Endothelial cell of umbilical vein (primary cell): ENCODE data around the gene TRIM71. TPM values are rescaled to one million over a fixed set of nuclear protein-coding genes. Genes with fewer than 3 reads are reported as not detected.

Experiments used
- BruUV-seq: library from RNA; stranded (reverse); fragments of 400-500 nt; replicated peaks from 2 replicates; lab custom pipeline; 2021; lab: Mats Ljungman, UMichigan
- CTCF ChIA-PET: fragments of 300-600, 350-600 bp; sonication (Branson Sonifier 250); formaldehyde crosslinking; loops from one replicate; lab custom pipeline; 2021; ENCODE audit warnings: antibody characterized with exemption, inconsistent platforms; lab: Charles Lee
- POLR2A ChIA-PET: fragments of 300-600, 350-600 bp; sonication (Branson Sonifier 250); formaldehyde crosslinking; loops from one replicate; lab custom pipeline; 2021; ENCODE audit warnings: antibody characterized with exemption, inconsistent platforms; lab: Charles Lee
- DNase-seq: peaks from one replicate; pipeline ENCODE4 v3.0.0-alpha.2; 2011; ENCODE audit warnings: low read depth, low spot score
- FAIRE-seq: peaks from 2 replicates; lab custom pipeline; 2011; peaks lifted over from hg19 to GRCh38; lab: Jason Lieb, UNC
- H2AFZ ChIP-seq: 2 replicates; pipeline ENCODE4 v1.6.0; 2012; ENCODE audit warnings: low read depth, low read length, control low read depth, inconsistent platforms
- H3K27ac ChIP-seq: 2 replicates; pipeline ENCODE4 v1.5.1; 2011; ENCODE audit warnings: low read depth, mild to moderate bottlenecking, control low read depth, low read length, moderate library complexity; ENCODE audit not compliant: insufficient read depth
- H3K27me3 ChIP-seq, 2 experiments: 2 replicates each; pipeline versions ENCODE4 v1.6.0 to v1.6.1; 2011; ENCODE audit warnings: low read length in 2 of 2, mixed read lengths in 1 of 2; ENCODE audit not compliant: control insufficient read depth in 2 of 2, insufficient read depth in 2 of 2
- H3K36me3 ChIP-seq, 2 experiments: 2 replicates in 1 of 2; 3 replicates in 1 of 2; pipeline ENCODE4 v1.5.1; 2011; ENCODE audit warnings: low read length in 2 of 2, mild to moderate bottlenecking in 1 of 2, moderate library complexity in 1 of 2; ENCODE audit not compliant: control insufficient read depth in 2 of 2, insufficient read depth in 2 of 2; ENCODE audit errors: extremely low read depth in 1 of 2
- H3K4me1 ChIP-seq: 3 replicates; pipeline ENCODE4 v1.5.1; 2011; ENCODE audit warnings: mild to moderate bottlenecking, low read length; ENCODE audit not compliant: control insufficient read depth, insufficient read depth; ENCODE audit errors: extremely low read depth
- H3K4me2 ChIP-seq: 2 replicates; pipeline ENCODE4 v1.6.1; 2011; ENCODE audit warnings: low read length, control low read depth, mixed read lengths; ENCODE audit not compliant: insufficient read depth
- H3K4me3 ChIP-seq, 3 experiments: fragments of 200-600 bp in 1 of 3; sonication (generic), shearing (Covaris generic) in 1 of 3; replicated peaks in 1 of 3; 2 replicates each; pipeline ENCODE4 v1.5.1; 2011 to 2016; ENCODE audit warnings: control low read depth in 3 of 3, low read length in 3 of 3, mild to moderate bottlenecking in 2 of 3, inconsistent platforms in 1 of 3, low read depth in 1 of 3, moderate library complexity in 1 of 3; ENCODE audit not compliant: insufficient read depth in 1 of 3
- H3K79me2 ChIP-seq: 2 replicates; pipeline ENCODE4 v1.6.0; 2012; ENCODE audit warnings: low read length, inconsistent platforms; ENCODE audit not compliant: control insufficient read depth, insufficient read depth
- H3K9ac ChIP-seq: replicated peaks from 2 replicates; pipeline ENCODE3; 2011; ENCODE audit warnings: low read length, control low read depth; ENCODE audit not compliant: insufficient read depth; ENCODE audit errors: extremely low read depth
- H3K9me1 ChIP-seq: replicated peaks from 3 replicates; pipeline ENCODE4 v1.6.0; 2011; ENCODE audit warnings: mild to moderate bottlenecking, low read length; ENCODE audit not compliant: control insufficient read depth, insufficient read depth; ENCODE audit errors: extremely low read depth
- H3K9me3 ChIP-seq: replicated peaks from 2 replicates; pipeline ENCODE4 v1.5.1; 2012; ENCODE audit warnings: low read length, inconsistent platforms; ENCODE audit not compliant: control insufficient read depth, insufficient read depth
- H4K20me1 ChIP-seq: replicated peaks from 2 replicates; pipeline ENCODE3; 2011; ENCODE audit warnings: mild to moderate bottlenecking, low read length; ENCODE audit not compliant: control insufficient read depth, insufficient read depth; ENCODE audit errors: extremely low read depth
- EZH2 ChIP-seq: IDR thresholded peaks from 2 replicates; pipeline ENCODE4 v1.6.1; 2012; ENCODE audit warnings: borderline replicate concordance, low read depth, mild to moderate bottlenecking, moderate library complexity, low read length, inconsistent platforms; ENCODE audit not compliant: severe bottlenecking
- FOS ChIP-seq: IDR thresholded peaks from 2 replicates; pipeline ENCODE4 v1.6.1; 2011; ENCODE audit warnings: mild to moderate bottlenecking, low read length, moderate library complexity, borderline replicate concordance; ENCODE audit not compliant: insufficient read depth
- GATA2 ChIP-seq: IDR thresholded peaks from 2 replicates; pipeline ENCODE4 v1.7.0; 2011; ENCODE audit warnings: low read depth, mild to moderate bottlenecking, moderate library complexity, mixed read lengths, low read length; ENCODE audit not compliant: insufficient read length, insufficient read depth
- JUN ChIP-seq: IDR thresholded peaks from 2 replicates; pipeline ENCODE4 v1.6.1; 2011; ENCODE audit warnings: borderline replicate concordance, low read depth; ENCODE audit not compliant: insufficient read length, insufficient read depth
- MYC ChIP-seq: IDR thresholded peaks from one replicate; pipeline ENCODE4 v1.6.1; 2011; ENCODE audit warnings: mild to moderate bottlenecking, low read depth, low read length
- POLR2A ChIP-seq: IDR thresholded peaks from 2 replicates; pipeline ENCODE4 v1.6.1; 2012; ENCODE audit warnings: low read depth, mild to moderate bottlenecking, control low read depth, low read length
- POLR2AphosphoS5 ChIP-seq: IDR thresholded peaks from 2 replicates; pipeline ENCODE4 v1.6.1; 2012; ENCODE audit warnings: low read depth, mild to moderate bottlenecking, control low read depth, low read length, moderate library complexity; ENCODE audit not compliant: insufficient read depth
- dilution Hi-C: fragments of 300-500 bp; cut with MboI; formaldehyde crosslinking; loops from one replicate; pipeline ENCODE4 v1.15.0; 2019; ENCODE audit warnings: low sequenced_read_pairs; ENCODE audit not compliant: extremely low pct_ligation_motif_present
- intact Hi-C: fragments of 100-400 bp; cut with micrococcal nuclease; formaldehyde crosslinking; loops from one replicate; pipeline ENCODE4 v1.10.0; 2022
- polyA plus RNA-seq, 4 experiments: library from polyadenylated mRNA; depleted of rRNA in 3 of 4; stranded (reverse) in 3 of 4; unstranded in 1 of 4; fragments of >200 nt; gene quantifications; 2 replicates each; pipeline versions ENCODE4 v1.2.1 to v1.2.3, GENCODE V29; 2011 to 2012; ENCODE audit warnings: missing spikeins in 1 of 4
- total RNA-seq: library from RNA; stranded (reverse); gene quantifications from 2 replicates; pipeline ENCODE4 v1.2.3, GENCODE V29; 2021
- TF ChIP-seq, protein P1 (sequence below), 2 donors: IDR thresholded peaks; 1 replicate in 1 of 2; 2 replicates in 1 of 2; pipeline ENCODE4 v1.5.1; 2011; ENCODE audit warnings: low read length in 2 of 2, mild to moderate bottlenecking in 2 of 2, moderate library complexity in 2 of 2, control low read depth in 1 of 2, inconsistent platforms in 1 of 2, low read depth in 1 of 2; ENCODE audit not compliant: insufficient read depth in 1 of 2; ENCODE audit errors: extremely low read depth in 1 of 2
- TF ChIP-seq, protein P2 (sequence below): IDR thresholded peaks from 2 replicates; pipeline ENCODE4 v1.6.1; 2011; ENCODE audit not compliant: insufficient read depth, insufficient read length

The TRIM71 gene
- total and polyA plus RNA-seq, 2 donors (not counting 3 experiments of a cell fraction or from before 2014, with no cell fraction given), result not detected

DNA sequence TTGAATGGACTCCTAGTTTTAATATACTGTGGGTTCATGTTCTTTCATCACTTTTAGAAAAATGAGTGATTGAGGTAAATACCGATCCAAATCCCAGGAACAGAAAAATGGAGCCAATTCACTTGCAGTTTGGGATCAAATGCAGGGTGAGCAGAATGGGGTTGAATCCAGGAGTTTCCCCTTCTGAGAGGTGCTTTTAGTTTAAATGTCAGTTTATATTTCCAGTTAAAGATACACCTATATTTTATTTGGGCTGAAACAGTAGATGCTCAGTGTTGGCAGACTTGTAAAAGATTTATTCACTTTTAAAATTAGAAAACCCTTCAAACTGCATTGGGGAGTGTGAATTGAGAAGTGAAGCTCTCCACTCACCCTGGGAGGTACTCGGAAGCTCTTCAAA lies 2.6 kb downstream of the TRIM71 start:
- no peaks in the 10 kb centered on the region for H3K36me3 ChIP-seq
- no peaks in the 10 kb centered on the region for H3K9me3 ChIP-seq
- H3K9ac ChIP-seq, result no peak overlapping the region
- no TSS peak for BruUV-seq
- POLR2A ChIA-PET, result no interaction called here
- no peak overlapping the region for H3K4me3 ChIP-seq
- DNase-seq (no peak), FAIRE-seq (no peak)
- H3K27me3 ChIP-seq, result peaks cover 66 to 78% of the 10 kb centered on the region in 2 experiments
- H3K4me2 ChIP-seq, result no peak overlapping the region
- no peak overlapping the region for H2AFZ ChIP-seq
- H3K79me2 ChIP-seq, result no peaks in the 10 kb centered on the region
- no peak overlapping the region for H3K27ac ChIP-seq
- H3K4me1 ChIP-seq, result peaks cover 6% of the 10 kb centered on the region
- TF ChIP-seq GATA2, result no peak
- no peak for TF ChIP-seq POLR2AphosphoS5
- TF ChIP-seq EZH2, result no peak
- no peak for TF ChIP-seq FOS
- H3K9me1 ChIP-seq, result no peaks in the 10 kb centered on the region
- dilution Hi-C loops, result no loop called here
- CTCF ChIA-PET, result interaction anchor here (0.7 to 1.0 kb wide), 2 partner anchors 15 to 81 kb away, joined by 3 to 4 read pairs; no protein-coding TSS in a partner anchor
- no peaks in the 10 kb centered on the region for H4K20me1 ChIP-seq
- intact Hi-C loops, result no loop called here

DNA sequence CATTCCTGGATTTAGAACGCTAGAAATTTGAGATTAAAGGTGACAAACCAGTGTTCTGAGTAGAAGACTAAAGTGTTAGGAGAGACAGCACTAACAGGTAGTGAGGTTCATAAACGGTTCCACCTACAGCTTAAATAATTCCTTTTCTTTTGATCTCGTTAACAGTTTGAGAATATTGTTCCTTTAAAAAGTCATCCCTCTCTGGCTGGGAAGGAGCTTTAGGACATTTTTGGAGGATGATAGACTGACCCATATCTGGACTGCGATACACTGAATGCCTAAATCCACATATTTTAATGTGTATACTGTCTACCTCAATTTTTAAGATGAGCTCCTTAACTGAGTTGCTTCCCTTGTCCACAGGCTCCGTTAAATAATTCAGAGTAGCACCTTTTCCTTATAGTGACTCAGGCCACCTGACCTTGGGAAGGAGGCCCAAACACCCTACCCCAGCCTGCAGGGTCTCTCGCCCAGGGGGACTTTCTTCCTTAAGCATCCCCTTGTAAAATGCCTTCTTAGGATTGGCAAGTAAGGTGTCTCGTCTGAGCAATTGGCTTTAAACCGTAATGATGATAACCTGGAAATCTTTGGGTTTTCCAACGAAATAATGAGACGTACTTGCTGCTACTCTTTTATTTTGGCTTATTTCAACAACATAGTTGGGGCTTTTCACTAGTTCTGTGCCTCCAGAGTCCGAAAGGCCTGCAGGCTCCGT lies 3.3 kb downstream of the TRIM71 start:
- ChIA-PET CTCF (interaction anchor here (0.7 to 1.0 kb wide), 2 partner anchors 16 to 80 kb away, joined by 3 to 4 read pairs; no protein-coding TSS in a partner anchor), POLR2A (no interaction called here)
- peaks cover 6% of the 10 kb centered on the region for H3K4me1 ChIP-seq
- no peaks in the 10 kb centered on the region for H3K36me3 ChIP-seq
- H3K9me1 ChIP-seq, result no peaks in the 10 kb centered on the region
- no peaks in the 10 kb centered on the region for H3K9me3 ChIP-seq
- no peaks in the 10 kb centered on the region for H3K79me2 ChIP-seq
- no peak for DNase-seq
- no peak overlapping the region for H3K27ac ChIP-seq
- H3K27me3 ChIP-seq, result peaks cover 59 to 73% of the 10 kb centered on the region in 2 experiments
- dilution Hi-C loops (no loop called here), intact Hi-C loops (no loop called here)
- H4K20me1 ChIP-seq, result no peaks in the 10 kb centered on the region
- no peak overlapping the region for H3K4me3 ChIP-seq
- no peak overlapping the region for H3K4me2 ChIP-seq
- no peak for FAIRE-seq
- no peak overlapping the region for H2AFZ ChIP-seq
- TF ChIP-seq POLR2AphosphoS5, result no peak
- TF ChIP-seq, protein P1, sequence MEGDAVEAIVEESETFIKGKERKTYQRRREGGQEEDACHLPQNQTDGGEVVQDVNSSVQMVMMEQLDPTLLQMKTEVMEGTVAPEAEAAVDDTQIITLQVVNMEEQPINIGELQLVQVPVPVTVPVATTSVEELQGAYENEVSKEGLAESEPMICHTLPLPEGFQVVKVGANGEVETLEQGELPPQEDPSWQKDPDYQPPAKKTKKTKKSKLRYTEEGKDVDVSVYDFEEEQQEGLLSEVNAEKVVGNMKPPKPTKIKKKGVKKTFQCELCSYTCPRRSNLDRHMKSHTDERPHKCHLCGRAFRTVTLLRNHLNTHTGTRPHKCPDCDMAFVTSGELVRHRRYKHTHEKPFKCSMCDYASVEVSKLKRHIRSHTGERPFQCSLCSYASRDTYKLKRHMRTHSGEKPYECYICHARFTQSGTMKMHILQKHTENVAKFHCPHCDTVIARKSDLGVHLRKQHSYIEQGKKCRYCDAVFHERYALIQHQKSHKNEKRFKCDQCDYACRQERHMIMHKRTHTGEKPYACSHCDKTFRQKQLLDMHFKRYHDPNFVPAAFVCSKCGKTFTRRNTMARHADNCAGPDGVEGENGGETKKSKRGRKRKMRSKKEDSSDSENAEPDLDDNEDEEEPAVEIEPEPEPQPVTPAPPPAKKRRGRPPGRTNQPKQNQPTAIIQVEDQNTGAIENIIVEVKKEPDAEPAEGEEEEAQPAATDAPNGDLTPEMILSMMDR (IDR thresholded peaks at IDR 0.05; ENCODE audit: extremely low read depth in 1 of 2, insufficient read depth in 1 of 2, low read depth in 1 of 2, low read length in 2 of 2), result no peak
- no peak for TF ChIP-seq EZH2
- TF ChIP-seq JUN, result no peak
- no peak for TF ChIP-seq MYC
- no peak for TF ChIP-seq GATA2
- no peak for TF ChIP-seq FOS
- TF ChIP-seq, protein P2, sequence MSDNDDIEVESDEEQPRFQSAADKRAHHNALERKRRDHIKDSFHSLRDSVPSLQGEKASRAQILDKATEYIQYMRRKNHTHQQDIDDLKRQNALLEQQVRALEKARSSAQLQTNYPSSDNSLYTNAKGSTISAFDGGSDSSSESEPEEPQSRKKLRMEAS, result no peak
- no peak for TF ChIP-seq POLR2A
- H3K9ac ChIP-seq, result no peak overlapping the region
- no TSS peak for BruUV-seq
